CD14-positive monocyte (primary cell): ENCODE measurements around the gene PPP2CA. TPM values are rescaled to one million over a fixed set of nuclear protein-coding genes. Genes with fewer than 3 reads are reported as not detected.

ENCODE experiments used
- DNase-seq, 3 donors: peaks; one replicate each; pipeline ENCODE4 v3.0.0-alpha.2; 2011 to 2022
- H2AFZ ChIP-seq: 2 replicates; pipeline ENCODE4 v1.6.0; 2012; ENCODE audit warnings: mild to moderate bottlenecking, low read depth, low read length, inconsistent platforms; ENCODE audit not compliant: insufficient read depth, poor library complexity, severe bottlenecking
- H3K27ac ChIP-seq, 2 donors: 1 replicate in 1 of 2; 2 replicates in 1 of 2; pipeline ENCODE4 v1.5.1; 2012 to 2013; ENCODE audit warnings: low read length in 2 of 2, control low read depth in 1 of 2, inconsistent platforms in 1 of 2, low read depth in 1 of 2, mild to moderate bottlenecking in 1 of 2
- H3K27me3 ChIP-seq, 2 donors: one replicate each; pipeline versions ENCODE4 v1.6.0 to v1.6.1; 2011 to 2013; ENCODE audit warnings: low read length in 2 of 2; ENCODE audit not compliant: control insufficient read depth in 2 of 2, insufficient read depth in 2 of 2
- H3K36me3 ChIP-seq, 2 donors: replicated peaks in 1 of 2; 1 replicate in 1 of 2; 2 replicates in 1 of 2; pipeline versions ENCODE4 v1.5.1 to v1.6.1; 2012 to 2013; ENCODE audit warnings: low read length in 2 of 2, control low read depth in 1 of 2, inconsistent platforms in 1 of 2, mild to moderate bottlenecking in 1 of 2; ENCODE audit not compliant: insufficient read depth in 2 of 2, control insufficient read depth in 1 of 2
- H3K4me1 ChIP-seq, 2 donors: 1 replicate in 1 of 2; 2 replicates in 1 of 2; pipeline versions ENCODE4 v1.5.1 to v1.6.1; 2012 to 2013; ENCODE audit warnings: low read length in 2 of 2, control low read depth in 1 of 2, inconsistent platforms in 1 of 2, mild to moderate bottlenecking in 1 of 2, moderate library complexity in 1 of 2; ENCODE audit not compliant: insufficient read depth in 2 of 2, control insufficient read depth in 1 of 2
- H3K4me2 ChIP-seq: replicated peaks from 2 replicates; pipeline ENCODE3; 2012; ENCODE audit warnings: low read length, moderate library complexity, mild to moderate bottlenecking; ENCODE audit not compliant: poor library complexity, severe bottlenecking; ENCODE audit errors: extremely low read depth
- H3K4me3 ChIP-seq, 3 experiments: fragments of 200-600 bp in 1 of 3; sonication (generic) in 1 of 3; replicated peaks in 1 of 3; 1 replicate in 2 of 3; 2 replicates in 1 of 3; pipeline ENCODE4 v1.5.1; 2011 to 2013; ENCODE audit warnings: low read length in 3 of 3, mild to moderate bottlenecking in 3 of 3, control low read depth in 2 of 3, low read depth in 2 of 3, inconsistent platforms in 1 of 3, moderate library complexity in 1 of 3
- H3K79me2 ChIP-seq: 2 replicates; pipeline ENCODE4 v1.6.0; 2012; ENCODE audit warnings: mild to moderate bottlenecking, control low read depth, inconsistent platforms, low read length, moderate library complexity; ENCODE audit not compliant: insufficient read depth
- H3K9ac ChIP-seq: 2 replicates; pipeline ENCODE4 v1.6.0; 2017; ENCODE audit warnings: low read length, mild to moderate bottlenecking; ENCODE audit not compliant: insufficient read depth, poor library complexity, severe bottlenecking
- H3K9me3 ChIP-seq, 2 donors: replicated peaks in 1 of 2; 1 replicate in 1 of 2; 2 replicates in 1 of 2; pipeline versions ENCODE4 v1.5.1 to v1.6.1; 2012 to 2013; ENCODE audit warnings: low read length in 2 of 2, control low read depth in 1 of 2; ENCODE audit not compliant: control insufficient read depth in 1 of 2, insufficient read depth in 1 of 2
- H4K20me1 ChIP-seq: 2 replicates; pipeline ENCODE4 v1.6.0; 2012; ENCODE audit warnings: mild to moderate bottlenecking, low read length, control low read depth, moderate library complexity; ENCODE audit not compliant: insufficient read depth
- H3K27ac Mint-ChIP-seq, 7 donors: one replicate each; pipeline ENCODE4 v1.8.0; 2020; ENCODE audit warnings: mild to moderate bottlenecking in 7 of 7, mixed read lengths in 7 of 7, moderate library complexity in 6 of 7, inconsistent platforms in 2 of 7
- H3K27me3 Mint-ChIP-seq, 3 donors: one replicate each; pipeline ENCODE4 v1.8.0; 2021 to 2022; ENCODE audit warnings: low read depth in 3 of 3, mild to moderate bottlenecking in 3 of 3, mixed read lengths in 3 of 3, moderate library complexity in 3 of 3, inconsistent platforms in 1 of 3
- H3K36me3 Mint-ChIP-seq, 2 donors: one replicate each; pipeline ENCODE4 v1.8.0; 2020; ENCODE audit warnings: mixed read lengths in 2 of 2, inconsistent platforms in 1 of 2, mild to moderate bottlenecking in 1 of 2
- H3K4me1 Mint-ChIP-seq: one replicate; pipeline ENCODE4 v1.8.0; 2020; ENCODE audit warnings: mild to moderate bottlenecking, mixed read lengths
- H3K4me3 Mint-ChIP-seq, 2 donors: one replicate each; pipeline ENCODE4 v1.8.0; 2020; ENCODE audit warnings: mild to moderate bottlenecking in 2 of 2, mixed read lengths in 2 of 2, moderate library complexity in 1 of 2
- H3K9me3 Mint-ChIP-seq, 7 donors: one replicate each; pipeline ENCODE4 v1.8.0; 2020 to 2022; ENCODE audit warnings: mixed read lengths in 7 of 7, mild to moderate bottlenecking in 6 of 7, moderate library complexity in 6 of 7, inconsistent platforms in 2 of 7
- CTCF ChIP-seq: fragments of 200-600 bp; IDR thresholded peaks from one replicate; pipeline ENCODE4 v1.8.0; 2022; ENCODE audit warnings: antibody characterized with exemption, mild to moderate bottlenecking
- WGBS: methylation state at CpG from one replicate; pipeline ENCODE4 v1.1.5; 2013; ENCODE audit warnings: missing lambda C conversion rate; ENCODE audit not compliant: insufficient coverage; 5-methylcytosine and 5-hydroxymethylcytosine counted together
- intact Hi-C, 2 donors: fragments of 100-400 bp; cut with micrococcal nuclease; formaldehyde crosslinking; loops; one replicate each; pipeline versions ENCODE4 v1.15.0 to v1.15.1; 2023
- polyA plus RNA-seq, 3 donors: library from polyadenylated mRNA; depleted of rRNA in 1 of 3; unstranded in 2 of 3; stranded (reverse) in 1 of 3; fragments of 300-500 nt in 2 of 3; fragments of >200 nt in 1 of 3; fragmentation: Illumina TruSeq in 2 of 3; gene quantifications; 1 replicate in 2 of 3; 2 replicates in 1 of 3; pipeline ENCODE4 v1.2.3, GENCODE V29; 2012 to 2021

The PPP2CA gene
- polyA plus RNA-seq, 3 donors: 82.5 to 245 (median 225) TPM

- no peaks in the 10 kb centered on the region for H3K27me3 ChIP-seq
- no peak overlapping the region for H3K27ac ChIP-seq
- H3K4me1 ChIP-seq: peaks cover 33 to 38% of the 10 kb centered on the region in 2 donors
- Mint-ChIP-seq H3K27me3 (peaks cover 0 to 2% (median 0%) of the 10 kb centered on the region in 3 donors), H3K36me3 (no peaks in the 10 kb centered on the region), H3K9me3 (no peaks in the 10 kb centered on the region), H3K4me1 (peaks cover 32% of the 10 kb centered on the region), H3K27ac (peak overlapping the region in 1 of 7 donors; percentile 9), H3K4me3 (no peak overlapping the region)
- H3K4me3 ChIP-seq: no peak overlapping the region
- no peak overlapping the region for H3K4me2 ChIP-seq
- no peak for TF ChIP-seq CTCF
- H3K9me3 ChIP-seq: no peaks in the 10 kb centered on the region
- DNase-seq: no peak
- no peaks in the 10 kb centered on the region for H3K36me3 ChIP-seq
- no peaks in the 10 kb centered on the region for H4K20me1 ChIP-seq
- H2AFZ ChIP-seq: no peak overlapping the region
- H3K9ac ChIP-seq: no peak overlapping the region
- no CpG with 5 or more reads among the region's 2 CpGs for WGBS
- H3K79me2 ChIP-seq: no peaks in the 10 kb centered on the region
- intact Hi-C loops: no loop called here
Observed at GRCh38 chr5:134245692-134246091, 19.8 kb upstream of the PPP2CA start.

GRCh38 chr5:134245101-134245604 lies 19.3 kb upstream of the PPP2CA start:
- 93% methylated on average over 3 of the region's 8 CpGs for whole genome bisulfite sequencing
- H3K4me3 Mint-ChIP-seq: no peak overlapping the region

More at GRCh38 chr5:134245101-134245604, 19.3 kb upstream of the PPP2CA start:
- no peak overlapping the region for H2AFZ ChIP-seq
- H3K9me3 Mint-ChIP-seq: no peaks in the 10 kb centered on the region
- H3K9me3 ChIP-seq: no peaks in the 10 kb centered on the region
- H3K9ac ChIP-seq: no peak overlapping the region
- no peak for TF ChIP-seq CTCF
- no peak for DNase-seq
- no peaks in the 10 kb centered on the region for H3K79me2 ChIP-seq
- no peaks in the 10 kb centered on the region for H4K20me1 ChIP-seq
- peaks cover 0 to 5% (median 0%) of the 10 kb centered on the region in 3 donors for H3K27me3 Mint-ChIP-seq
- no peak overlapping the region for H3K27ac ChIP-seq
- peaks cover 33% of the 10 kb centered on the region for H3K4me1 Mint-ChIP-seq
- peaks cover 28 to 32% of the 10 kb centered on the region in 2 donors for H3K4me1 ChIP-seq
- no peak overlapping the region for H3K4me2 ChIP-seq
- H3K4me3 ChIP-seq: no peak overlapping the region
- H3K36me3 Mint-ChIP-seq: no peaks in the 10 kb centered on the region
- no peaks in the 10 kb centered on the region for H3K36me3 ChIP-seq
- H3K27ac Mint-ChIP-seq: peak overlapping the region in 1 of 7 donors; percentile 68
- intact Hi-C loops: no loop called here
- H3K27me3 ChIP-seq: no peaks in the 10 kb centered on the region
